ENCODE data around the gene MYO1H. TPM values are rescaled to one million over a fixed set of nuclear protein-coding genes. Genes with fewer than 3 reads are reported as not detected.

The MYO1H gene, protein sequence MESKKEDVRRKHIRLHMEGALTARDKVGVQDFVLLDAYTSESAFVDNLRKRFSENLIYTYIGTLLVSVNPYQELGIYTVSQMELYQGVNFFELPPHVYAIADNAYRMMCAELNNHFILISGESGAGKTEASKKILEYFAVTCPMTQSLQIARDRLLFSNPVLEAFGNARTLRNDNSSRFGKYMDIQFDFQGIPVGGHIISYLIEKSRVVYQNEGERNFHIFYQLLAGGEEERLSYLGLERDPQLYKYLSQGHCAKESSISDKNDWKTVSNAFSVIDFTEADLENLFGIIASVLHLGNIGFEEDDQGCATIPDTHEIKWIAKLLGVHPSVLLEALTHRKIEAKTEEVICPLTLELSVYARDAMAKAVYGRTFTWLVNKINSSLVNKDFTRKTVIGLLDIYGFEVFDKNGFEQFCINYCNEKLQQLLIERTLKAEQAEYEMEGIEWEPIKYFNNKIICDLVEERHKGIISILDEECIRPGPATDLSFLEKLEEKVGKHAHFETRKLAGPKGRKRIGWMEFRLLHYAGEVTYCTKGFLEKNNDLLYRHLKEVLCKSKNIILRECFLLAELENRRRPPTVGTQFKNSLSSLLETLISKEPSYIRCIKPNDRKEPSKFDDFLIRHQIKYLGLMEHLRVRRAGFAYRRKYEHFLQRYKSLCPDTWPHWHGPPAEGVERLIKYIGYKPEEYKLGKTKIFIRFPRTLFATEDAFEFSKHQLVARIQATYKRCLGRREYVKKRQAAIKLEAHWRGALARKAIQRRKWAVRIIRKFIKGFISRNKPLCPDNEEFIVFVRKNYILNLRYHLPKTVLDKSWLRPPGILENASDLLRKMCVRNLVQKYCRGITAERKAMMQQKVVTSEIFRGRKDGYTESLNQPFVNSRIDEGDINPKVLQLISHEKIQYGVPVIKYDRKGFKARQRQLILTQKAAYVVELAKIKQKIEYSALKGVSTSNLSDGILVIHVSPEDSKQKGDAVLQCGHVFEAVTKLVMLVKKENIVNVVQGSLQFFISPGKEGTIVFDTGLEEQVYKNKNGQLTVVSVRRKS
- total RNA-seq, result 0.53 TPM

DNA sequence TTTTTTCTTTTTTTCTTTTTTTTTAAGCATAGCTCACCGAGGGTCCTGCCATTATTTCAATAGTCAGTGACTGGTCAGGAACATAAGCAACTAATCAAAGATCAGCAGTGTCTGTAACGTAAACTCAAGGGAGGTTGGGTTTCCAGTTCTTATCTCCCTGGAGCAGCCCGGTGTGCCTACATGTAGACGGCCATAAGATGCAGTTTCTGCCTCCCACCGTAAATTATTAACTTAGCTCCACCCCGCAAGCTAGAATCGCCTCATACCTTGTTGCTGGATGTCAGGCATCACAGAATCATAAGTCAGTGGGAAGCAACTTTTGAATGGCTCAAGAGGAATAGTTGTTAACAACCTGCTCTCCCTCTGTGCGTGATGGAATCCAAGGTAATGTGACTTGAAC lies at the start of gene MYO1H:
Gene MYO1H, plus strand, starts transcription at position 312 of the 400 bp plus-strand sequence. Its CDS starts 61 bp downstream, at position 373.

DNA sequence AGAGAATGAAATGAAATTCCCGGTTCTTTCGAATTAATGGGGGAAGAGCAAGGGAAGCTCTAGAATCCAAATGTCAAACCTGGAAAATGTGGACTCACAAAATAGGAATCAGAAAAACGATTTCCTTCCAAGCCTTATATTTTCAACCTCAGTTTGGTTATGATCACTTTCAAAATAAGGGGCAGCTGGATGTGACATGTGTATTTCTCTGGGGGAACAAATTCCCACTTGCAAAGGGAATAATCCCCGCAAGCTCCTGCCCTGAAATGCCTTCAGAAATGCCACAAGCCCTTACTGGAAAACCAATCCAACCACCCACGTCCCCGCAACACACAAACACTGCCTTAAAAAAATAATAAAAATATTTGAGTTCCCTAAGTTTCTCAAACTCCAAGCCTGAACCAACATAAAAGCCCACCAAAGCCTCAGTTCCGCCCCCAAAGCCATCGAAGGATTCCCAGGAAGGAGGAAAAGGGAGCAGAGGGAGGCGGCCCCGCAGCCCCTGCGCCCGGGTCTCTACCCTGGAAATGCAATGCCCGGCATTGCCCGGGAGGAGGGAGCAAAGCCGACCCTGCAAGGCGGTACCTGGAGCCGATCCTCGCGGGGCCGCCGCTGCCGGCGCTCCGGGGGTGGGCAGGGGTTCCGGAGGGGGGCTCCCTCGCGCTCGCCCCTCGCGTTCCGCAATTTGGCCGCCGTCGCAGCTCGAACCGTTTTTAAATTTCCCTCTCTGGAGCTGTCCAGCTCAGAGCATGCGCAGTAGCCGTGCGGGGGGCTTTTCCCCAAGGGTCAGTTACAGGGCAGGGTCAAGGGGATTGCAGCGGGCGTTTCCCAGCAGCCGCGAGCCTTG lies 38.9 kb upstream of the MYO1H start, which contains the start of gene FOXN4:
Gene FOXN4, minus strand, starts transcription at position 751 of the 847 bp plus-strand sequence. CDS start 963 bp downstream, outside the sequence.

DNA sequence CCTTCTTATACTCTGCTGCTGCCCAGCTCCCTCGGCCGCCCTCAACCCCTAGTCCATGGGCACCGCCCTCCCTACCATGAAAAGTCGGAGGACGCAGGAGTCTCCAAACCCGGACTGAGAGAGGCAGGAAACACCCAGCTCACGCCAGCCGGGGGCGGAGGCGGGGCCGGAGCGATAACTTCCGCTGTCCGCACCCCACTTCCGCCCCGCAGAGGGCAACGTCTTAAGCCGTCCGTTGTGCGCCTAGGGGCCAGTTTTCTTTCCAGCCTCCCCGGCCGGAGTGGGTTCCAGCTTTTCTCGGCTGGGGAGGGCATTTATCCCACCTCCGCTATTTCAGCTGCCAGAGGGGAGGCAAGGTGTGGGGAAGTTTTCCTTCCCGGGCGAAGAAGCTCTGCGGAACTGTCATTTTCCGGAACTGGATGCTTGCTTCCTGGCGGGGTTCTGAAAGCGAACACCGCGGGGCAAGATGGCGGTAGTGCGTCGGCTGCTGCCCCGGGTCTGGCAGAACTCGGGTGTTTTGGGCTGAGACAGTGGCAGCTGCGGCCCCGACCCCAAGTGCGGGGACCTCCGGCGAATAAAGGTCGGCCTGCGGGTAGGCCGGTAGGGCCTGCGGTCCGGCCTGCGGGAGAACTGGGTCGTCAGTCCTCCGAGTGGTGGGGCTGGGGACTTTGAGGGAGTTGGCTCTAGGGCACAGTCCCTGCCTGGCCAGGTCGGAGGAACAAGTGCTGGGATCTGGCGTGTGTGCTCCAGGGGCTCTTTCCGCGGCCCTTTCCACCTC lies 129.7 kb downstream of the MYO1H start, which contains the start of the genes KCTD10 and UBE3B:
Gene KCTD10, minus strand, starts transcription at position 116 of the 778 bp plus-strand sequence. Its CDS starts 38 bp downstream, at position 78.
Gene UBE3B, plus strand, starts transcription at position 450 of the 778 bp plus-strand sequence. CDS start 5,918 bp downstream, outside the sequence.

Other genes with a start within 250 kb of the MYO1H start
- gene ACACB, start 231.3 kb upstream of the MYO1H start, total RNA-seq, result 54.4 TPM
- gene FOXN4, start 38.6 kb upstream of the MYO1H start, total RNA-seq, result 0.29 TPM
- 73.7 TPM for gene KCTD10, start 129.4 kb downstream of the MYO1H start, total RNA-seq
- 64.2 TPM for gene UBE3B, start 129.7 kb downstream of the MYO1H start, total RNA-seq
- 23.8 TPM for gene MMAB, start 225.6 kb downstream of the MYO1H start, total RNA-seq
- 19.0 TPM for gene MVK, start 225.9 kb downstream of the MYO1H start, total RNA-seq

Data from metanephros (tissue), 1 donor.